Measurements from ENCODE around the gene SUV39H1.

Gene SUV39H1

GRCh38 chrX:48715876-48716502, 19.5 kb downstream of the SUV39H1 start:
- no peak for TF ChIP-seq FOXP2 (optimal IDR thresholded peaks at IDR 0.05; ENCODE audit: borderline replicate concordance, extremely low read depth, extremely low read length, insufficient read depth)
- TF ChIP-seq SIN3A (IDR thresholded peaks at IDR 0.05; ENCODE audit: borderline replicate concordance, insufficient read depth, low read length), result no peak
- TF ChIP-seq POLR2AphosphoS5 (IDR thresholded peaks at IDR 0.05; ENCODE audit: low read depth, low read length), result no peak
- TF ChIP-seq TAF1 (IDR thresholded peaks at IDR 0.05; ENCODE audit: borderline replicate concordance, insufficient read depth, low read length), result no peak
- TF ChIP-seq, protein P1, sequence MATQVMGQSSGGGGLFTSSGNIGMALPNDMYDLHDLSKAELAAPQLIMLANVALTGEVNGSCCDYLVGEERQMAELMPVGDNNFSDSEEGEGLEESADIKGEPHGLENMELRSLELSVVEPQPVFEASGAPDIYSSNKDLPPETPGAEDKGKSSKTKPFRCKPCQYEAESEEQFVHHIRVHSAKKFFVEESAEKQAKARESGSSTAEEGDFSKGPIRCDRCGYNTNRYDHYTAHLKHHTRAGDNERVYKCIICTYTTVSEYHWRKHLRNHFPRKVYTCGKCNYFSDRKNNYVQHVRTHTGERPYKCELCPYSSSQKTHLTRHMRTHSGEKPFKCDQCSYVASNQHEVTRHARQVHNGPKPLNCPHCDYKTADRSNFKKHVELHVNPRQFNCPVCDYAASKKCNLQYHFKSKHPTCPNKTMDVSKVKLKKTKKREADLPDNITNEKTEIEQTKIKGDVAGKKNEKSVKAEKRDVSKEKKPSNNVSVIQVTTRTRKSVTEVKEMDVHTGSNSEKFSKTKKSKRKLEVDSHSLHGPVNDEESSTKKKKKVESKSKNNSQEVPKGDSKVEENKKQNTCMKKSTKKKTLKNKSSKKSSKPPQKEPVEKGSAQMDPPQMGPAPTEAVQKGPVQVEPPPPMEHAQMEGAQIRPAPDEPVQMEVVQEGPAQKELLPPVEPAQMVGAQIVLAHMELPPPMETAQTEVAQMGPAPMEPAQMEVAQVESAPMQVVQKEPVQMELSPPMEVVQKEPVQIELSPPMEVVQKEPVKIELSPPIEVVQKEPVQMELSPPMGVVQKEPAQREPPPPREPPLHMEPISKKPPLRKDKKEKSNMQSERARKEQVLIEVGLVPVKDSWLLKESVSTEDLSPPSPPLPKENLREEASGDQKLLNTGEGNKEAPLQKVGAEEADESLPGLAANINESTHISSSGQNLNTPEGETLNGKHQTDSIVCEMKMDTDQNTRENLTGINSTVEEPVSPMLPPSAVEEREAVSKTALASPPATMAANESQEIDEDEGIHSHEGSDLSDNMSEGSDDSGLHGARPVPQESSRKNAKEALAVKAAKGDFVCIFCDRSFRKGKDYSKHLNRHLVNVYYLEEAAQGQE (IDR thresholded peaks at IDR 0.05; ENCODE audit: insufficient read depth in 1 of 2, low read depth in 2 of 2, low read length in 2 of 2), result no peak

- TF ChIP-seq FOXP2 (optimal IDR thresholded peaks at IDR 0.05; ENCODE audit: borderline replicate concordance, extremely low read depth, extremely low read length, insufficient read depth), result no peak
- no peak for TF ChIP-seq POLR2AphosphoS5 (IDR thresholded peaks at IDR 0.05; ENCODE audit: low read depth, low read length)
Measured at GRCh38 chrX:48719958-48720357, 23.4 kb downstream of the SUV39H1 start.

DNA sequence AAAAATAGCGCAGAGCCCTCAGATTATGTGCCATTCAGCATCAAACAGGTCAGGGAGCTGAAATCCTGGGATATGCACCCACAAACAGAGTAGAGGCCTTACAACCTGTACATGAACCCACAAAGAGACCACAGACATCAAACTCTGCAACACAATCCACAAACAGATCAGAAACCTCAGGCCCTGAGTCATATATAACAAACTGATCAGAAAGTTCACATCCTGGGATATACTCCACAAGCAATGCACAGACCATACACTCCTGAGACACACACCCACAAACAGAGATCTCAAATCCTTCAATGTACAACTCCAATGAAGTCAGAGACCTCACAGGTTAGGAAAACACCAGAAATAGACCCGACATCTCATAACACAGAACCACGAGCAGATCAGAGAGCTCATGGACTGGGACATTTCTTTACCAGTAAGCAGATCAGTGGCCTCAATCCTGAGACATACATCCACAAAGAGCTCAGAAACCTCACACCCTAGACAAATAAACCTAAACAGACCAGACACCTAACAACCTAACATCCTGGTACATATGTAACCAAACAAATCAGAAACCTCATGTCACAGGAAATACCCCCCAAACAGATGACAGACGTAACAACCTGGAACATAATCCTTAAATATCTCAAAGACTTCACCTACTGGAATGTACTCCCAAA, 24.2 kb downstream of the SUV39H1 start:
- TF ChIP-seq TAF1 (IDR thresholded peaks at IDR 0.05; ENCODE audit: borderline replicate concordance, insufficient read depth, low read length) (no peak), POLR2AphosphoS5 (IDR thresholded peaks at IDR 0.05; ENCODE audit: low read depth, low read length) (no peak), SIN3A (IDR thresholded peaks at IDR 0.05; ENCODE audit: borderline replicate concordance, insufficient read depth, low read length) (no peak), FOXP2 (optimal IDR thresholded peaks at IDR 0.05; ENCODE audit: borderline replicate concordance, extremely low read depth, extremely low read length, insufficient read depth) (no peak)
- TF ChIP-seq, protein P1 (IDR thresholded peaks at IDR 0.05; ENCODE audit: insufficient read depth in 1 of 2, low read depth in 2 of 2, low read length in 2 of 2), result no peak

- TF ChIP-seq, protein P1 (IDR thresholded peaks at IDR 0.05; ENCODE audit: insufficient read depth in 1 of 2, low read depth in 2 of 2, low read length in 2 of 2), result no peak
- TF ChIP-seq FOXP2 (optimal IDR thresholded peaks at IDR 0.05; ENCODE audit: borderline replicate concordance, extremely low read depth, extremely low read length, insufficient read depth), result no peak
- no peak for TF ChIP-seq POLR2AphosphoS5 (IDR thresholded peaks at IDR 0.05; ENCODE audit: low read depth, low read length)
- no peak for TF ChIP-seq SIN3A (IDR thresholded peaks at IDR 0.05; ENCODE audit: borderline replicate concordance, insufficient read depth, low read length)
- no peak for TF ChIP-seq TAF1 (IDR thresholded peaks at IDR 0.05; ENCODE audit: borderline replicate concordance, insufficient read depth, low read length)
Measured at GRCh38 chrX:48721916-48722315, 25.4 kb downstream of the SUV39H1 start.

DNA sequence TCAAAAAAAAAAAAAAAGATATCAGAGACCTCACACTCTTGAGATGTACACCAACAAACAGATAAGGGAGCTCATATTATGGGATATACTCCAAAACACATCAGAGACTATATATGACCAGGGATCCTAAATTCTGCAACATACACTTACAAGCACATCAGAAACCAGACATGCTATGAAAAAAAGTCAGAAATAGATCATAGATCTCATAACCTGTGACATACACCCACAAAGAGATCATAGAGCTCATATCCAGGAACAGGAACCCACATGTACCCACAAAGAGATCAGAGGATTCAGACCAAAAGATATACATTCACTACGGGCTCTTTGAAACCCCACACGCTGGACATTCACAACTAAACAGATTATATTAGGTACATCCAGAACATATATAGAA, 30.1 kb downstream of the SUV39H1 start:
- TF ChIP-seq, protein P1 (IDR thresholded peaks at IDR 0.05; ENCODE audit: insufficient read depth in 1 of 2, low read depth in 2 of 2, low read length in 2 of 2), result no peak
- TF ChIP-seq SIN3A (IDR thresholded peaks at IDR 0.05; ENCODE audit: borderline replicate concordance, insufficient read depth, low read length) (no peak), POLR2AphosphoS5 (IDR thresholded peaks at IDR 0.05; ENCODE audit: low read depth, low read length) (no peak), TAF1 (IDR thresholded peaks at IDR 0.05; ENCODE audit: borderline replicate concordance, insufficient read depth, low read length) (no peak), FOXP2 (optimal IDR thresholded peaks at IDR 0.05; ENCODE audit: borderline replicate concordance, extremely low read depth, extremely low read length, insufficient read depth) (no peak)

Measured in PFSK-1 (cell line).